SK-N-SH (cell line): ENCODE data around the gene GUCD1. TPM values are rescaled to one million over a fixed set of nuclear protein-coding genes. Genes with fewer than 3 reads are reported as not detected.

ENCODE experiments used
- CTCF ChIA-PET: fragments of 300-600, 350-600 bp; formaldehyde crosslinking; extraction: SDS; loops from one replicate; lab custom pipeline; 2021; lab: Yijun Ruan, JAX
- POLR2A ChIA-PET: fragments of 350-600 bp; sonication (Branson Sonifier 250); formaldehyde crosslinking; extraction: SDS; loops from one replicate; lab custom pipeline; 2020; ENCODE audit warnings: antibody characterized with exemption, inconsistent platforms; lab: Yijun Ruan, JAX
- DNase-seq: peaks from one replicate; pipeline ENCODE4 v3.0.0; 2012
- H2AFZ ChIP-seq: fragments of 200-600 bp; sonication (generic); 2 replicates; pipeline ENCODE4 v1.8.1; 2016; ENCODE audit warnings: antibody characterized with exemption, mild to moderate bottlenecking, low read depth
- H3F3A ChIP-seq: fragments of 200-600 bp; sonication (generic); replicated peaks from 2 replicates; pipeline ENCODE3; 2016; ENCODE audit warnings: antibody characterized with exemption, mild to moderate bottlenecking; ENCODE audit not compliant: insufficient read depth
- H3K27ac ChIP-seq, 2 experiments: fragments of 200-500 bp in 1 of 2; fragments of 200-600 bp in 1 of 2; sonication (Bioruptor generic) in 1 of 2; sonication (generic), shearing (Covaris generic) in 1 of 2; 2 replicates each; pipeline versions ENCODE4 v1.5.1 to v1.6.1; 2014 to 2016; ENCODE audit warnings: low read depth in 2 of 2, inconsistent platforms in 1 of 2, low read length in 1 of 2, mild to moderate bottlenecking in 1 of 2, mixed read lengths in 1 of 2
- H3K27me3 ChIP-seq: fragments of 200-600 bp; sonication (generic), shearing (Covaris generic); 2 replicates; pipeline ENCODE4 v1.6.1; 2016; ENCODE audit warnings: mixed run types; ENCODE audit not compliant: insufficient read depth
- H3K36me3 ChIP-seq, 2 experiments: fragments of 200-500 bp in 1 of 2; fragments of 200-600 bp in 1 of 2; sonication (Bioruptor generic) in 1 of 2; sonication (generic) in 1 of 2; replicated peaks in 1 of 2; 2 replicates each; pipeline versions ENCODE3 to v1.5.1; 2014 to 2016; ENCODE audit warnings: low read length in 1 of 2, mild to moderate bottlenecking in 1 of 2; ENCODE audit not compliant: insufficient read depth in 2 of 2, control insufficient read depth in 1 of 2
- H3K4me1 ChIP-seq, 2 experiments: fragments of 200-500 bp in 1 of 2; fragments of 200-600 bp in 1 of 2; sonication (Bioruptor generic) in 1 of 2; sonication (generic), shearing (Covaris generic) in 1 of 2; 2 replicates each; pipeline versions ENCODE4 v1.5.1 to v1.6.1; 2014 to 2016; ENCODE audit warnings: low read depth in 1 of 2, low read length in 1 of 2, mixed run types in 1 of 2; ENCODE audit not compliant: insufficient read depth in 2 of 2, control insufficient read depth in 1 of 2
- H3K4me2 ChIP-seq: fragments of 200-600 bp; sonication (generic), shearing (Covaris generic); 2 replicates; pipeline ENCODE4 v1.6.1; 2017; ENCODE audit warnings: mixed run types
- H3K4me3 ChIP-seq, 2 experiments: fragments of 200-500 bp in 1 of 2; fragments of 200-600 bp in 1 of 2; sonication (Bioruptor generic) in 1 of 2; sonication (generic), shearing (Covaris generic) in 1 of 2; 2 replicates each; pipeline versions ENCODE4 v1.5.1 to v1.8.1; 2014 to 2016; ENCODE audit warnings: low read depth in 2 of 2, inconsistent platforms in 1 of 2, low read length in 1 of 2, mild to moderate bottlenecking in 1 of 2, mixed read lengths in 1 of 2, moderate library complexity in 1 of 2
- H3K79me2 ChIP-seq: fragments of 200-600 bp; sonication (generic); 2 replicates; pipeline ENCODE4 v1.8.1; 2017; ENCODE audit warnings: mild to moderate bottlenecking; ENCODE audit not compliant: insufficient read depth
- H3K9ac ChIP-seq: fragments of 200-600 bp; sonication (generic); 2 replicates; pipeline ENCODE4 v1.6.1; 2017; ENCODE audit warnings: mixed run types
- H3K9me2 ChIP-seq: fragments of 200-600 bp; sonication (generic); 2 replicates; pipeline ENCODE4 v1.6.1; 2017; ENCODE audit warnings: mixed run types
- H3K9me3 ChIP-seq: fragments of 200-600 bp; sonication (generic); 2 replicates; pipeline ENCODE4 v1.6.1; 2017; ENCODE audit warnings: mixed run types, mild to moderate bottlenecking, moderate library complexity
- H4K20me1 ChIP-seq: fragments of 200-600 bp; sonication (generic); 2 replicates; pipeline ENCODE4 v1.6.1; 2017; ENCODE audit warnings: mild to moderate bottlenecking, mixed run types; ENCODE audit not compliant: insufficient read depth
- FOXM1 ChIP-seq: IDR thresholded peaks from 2 replicates; pipeline ENCODE4 v1.4.0; 2012; ENCODE audit warnings: low read depth, mild to moderate bottlenecking
- JUND ChIP-seq: IDR thresholded peaks from 2 replicates; pipeline ENCODE4 v1.4.0; 2012
- RAD21 ChIP-seq: IDR thresholded peaks from 2 replicates; pipeline ENCODE4 v1.6.1; 2012; ENCODE audit warnings: mild to moderate bottlenecking, low read length
- RXRA ChIP-seq: IDR thresholded peaks from 2 replicates; pipeline ENCODE4 v1.4.0; 2012; ENCODE audit warnings: low read depth, mild to moderate bottlenecking, borderline replicate concordance
- SIN3A ChIP-seq: IDR thresholded peaks from 2 replicates; pipeline ENCODE4 v1.6.1; 2012; ENCODE audit warnings: low read depth, mild to moderate bottlenecking, low read length, moderate library complexity, borderline replicate concordance
- WGBS: methylation state at CpG from one replicate; pipeline ENCODE4 v1.1.6; 2017; ENCODE audit warnings: low lambda C conversion rate; 5-methylcytosine and 5-hydroxymethylcytosine counted together
- polyA plus RNA-seq, 3 experiments: library from polyadenylated mRNA; depleted of rRNA; stranded (reverse); fragments of >200 nt; gene quantifications; 2 replicates each; pipeline ENCODE4 v1.2.3, GENCODE V29; 2012
- TF ChIP-seq, protein P1 (sequence below): fragments of 200-600 bp; sonication (generic); IDR thresholded peaks from 2 replicates; pipeline ENCODE4 v1.6.1; 2017; ENCODE audit warnings: antibody characterized with exemption, mild to moderate bottlenecking, moderate library complexity
- TF ChIP-seq, protein P2 (sequence below): IDR thresholded peaks from 2 replicates; pipeline ENCODE4 v1.4.0; 2012; ENCODE audit warnings: low read depth, borderline replicate concordance

GUCD1 gene
- polyA plus RNA-seq, 1 of the 3 experiments (the other 2 are of a cell fraction): 71.0 TPM

DNA sequence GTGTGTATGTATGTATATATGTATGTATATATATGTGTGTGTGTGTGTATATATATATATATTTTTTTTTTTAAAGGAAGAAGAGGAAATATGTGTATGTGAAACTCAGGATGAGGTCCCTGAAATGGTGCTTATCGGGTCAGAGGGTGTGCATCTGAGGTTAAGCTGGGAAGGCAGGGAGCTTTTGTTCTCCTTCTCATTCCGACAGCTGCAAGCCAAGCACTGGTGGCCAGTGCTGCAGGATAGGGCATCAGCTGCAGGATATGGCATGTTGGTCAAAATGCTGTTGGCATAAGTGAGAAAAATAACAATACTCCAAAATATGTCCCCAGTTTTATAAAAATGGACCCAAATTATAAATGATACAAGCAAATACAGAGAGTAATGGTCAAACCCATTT lies 8.3 kb upstream of the GUCD1 start:
- Histone ChIP-seq H4K20me1 (peaks cover 78% of the 10 kb centered on the region), H3K9me2 (no peaks in the 10 kb centered on the region), H3K9me3 (no peaks in the 10 kb centered on the region), H3K27me3 (no peaks in the 10 kb centered on the region), H3F3A (no peaks in the 10 kb centered on the region), H2AFZ (no peak overlapping the region), H3K4me2 (no peak overlapping the region), H3K4me3 (no peak overlapping the region), H3K9ac (no peak overlapping the region), H3K27ac (no peak overlapping the region), H3K36me3 (peaks cover 28 to 36% of the 10 kb centered on the region in 2 experiments), H3K79me2 (peaks cover 99% of the 10 kb centered on the region), H3K4me1 (peaks cover 0 to 12% of the 10 kb centered on the region in 2 experiments; a peak in 1 of 4 replicates)
- 82% methylated on average over 2 of the region's 2 CpGs for WGBS
- POLR2A ChIA-PET: no interaction called here
- TF ChIP-seq, protein P1, sequence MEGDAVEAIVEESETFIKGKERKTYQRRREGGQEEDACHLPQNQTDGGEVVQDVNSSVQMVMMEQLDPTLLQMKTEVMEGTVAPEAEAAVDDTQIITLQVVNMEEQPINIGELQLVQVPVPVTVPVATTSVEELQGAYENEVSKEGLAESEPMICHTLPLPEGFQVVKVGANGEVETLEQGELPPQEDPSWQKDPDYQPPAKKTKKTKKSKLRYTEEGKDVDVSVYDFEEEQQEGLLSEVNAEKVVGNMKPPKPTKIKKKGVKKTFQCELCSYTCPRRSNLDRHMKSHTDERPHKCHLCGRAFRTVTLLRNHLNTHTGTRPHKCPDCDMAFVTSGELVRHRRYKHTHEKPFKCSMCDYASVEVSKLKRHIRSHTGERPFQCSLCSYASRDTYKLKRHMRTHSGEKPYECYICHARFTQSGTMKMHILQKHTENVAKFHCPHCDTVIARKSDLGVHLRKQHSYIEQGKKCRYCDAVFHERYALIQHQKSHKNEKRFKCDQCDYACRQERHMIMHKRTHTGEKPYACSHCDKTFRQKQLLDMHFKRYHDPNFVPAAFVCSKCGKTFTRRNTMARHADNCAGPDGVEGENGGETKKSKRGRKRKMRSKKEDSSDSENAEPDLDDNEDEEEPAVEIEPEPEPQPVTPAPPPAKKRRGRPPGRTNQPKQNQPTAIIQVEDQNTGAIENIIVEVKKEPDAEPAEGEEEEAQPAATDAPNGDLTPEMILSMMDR: no peak
- CTCF ChIA-PET: no interaction called here
- DNase-seq: no peak

DNA sequence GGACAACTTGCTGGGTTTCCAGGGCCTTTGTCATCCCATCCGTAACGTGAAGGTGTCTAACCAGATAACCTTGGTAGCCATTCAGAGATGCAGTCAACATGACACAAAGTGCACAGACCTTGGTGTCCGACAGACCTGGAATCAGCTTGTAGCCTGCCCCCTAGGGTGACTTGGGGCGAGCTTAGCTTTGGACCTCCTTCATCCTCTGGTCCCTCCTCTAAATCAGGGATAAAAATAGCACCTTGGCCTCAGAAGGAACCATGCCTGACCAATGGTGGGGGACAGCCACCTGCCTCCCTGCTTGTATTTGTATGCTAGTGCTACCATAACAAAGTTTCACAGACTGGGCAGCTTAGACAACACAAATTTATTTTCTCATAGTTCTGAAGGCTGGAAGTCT lies 4.5 kb upstream of the GUCD1 start:
- peaks cover 89% of the 10 kb centered on the region for H3K79me2 ChIP-seq
- no peaks in the 10 kb centered on the region for H3F3A ChIP-seq
- ChIA-PET CTCF (no interaction called here), POLR2A (interaction anchor here (1.2 kb wide), 1 partner anchor 10 kb away, joined by 3 read pairs; no protein-coding TSS in a partner anchor)
- peaks cover 30 to 31% of the 10 kb centered on the region in 2 experiments for H3K36me3 ChIP-seq
- no peak overlapping the region for H2AFZ ChIP-seq
- WGBS: 90% methylated on average over 2 of the region's 4 CpGs
- TF ChIP-seq RAD21: no peak
- TF ChIP-seq, protein P2, sequence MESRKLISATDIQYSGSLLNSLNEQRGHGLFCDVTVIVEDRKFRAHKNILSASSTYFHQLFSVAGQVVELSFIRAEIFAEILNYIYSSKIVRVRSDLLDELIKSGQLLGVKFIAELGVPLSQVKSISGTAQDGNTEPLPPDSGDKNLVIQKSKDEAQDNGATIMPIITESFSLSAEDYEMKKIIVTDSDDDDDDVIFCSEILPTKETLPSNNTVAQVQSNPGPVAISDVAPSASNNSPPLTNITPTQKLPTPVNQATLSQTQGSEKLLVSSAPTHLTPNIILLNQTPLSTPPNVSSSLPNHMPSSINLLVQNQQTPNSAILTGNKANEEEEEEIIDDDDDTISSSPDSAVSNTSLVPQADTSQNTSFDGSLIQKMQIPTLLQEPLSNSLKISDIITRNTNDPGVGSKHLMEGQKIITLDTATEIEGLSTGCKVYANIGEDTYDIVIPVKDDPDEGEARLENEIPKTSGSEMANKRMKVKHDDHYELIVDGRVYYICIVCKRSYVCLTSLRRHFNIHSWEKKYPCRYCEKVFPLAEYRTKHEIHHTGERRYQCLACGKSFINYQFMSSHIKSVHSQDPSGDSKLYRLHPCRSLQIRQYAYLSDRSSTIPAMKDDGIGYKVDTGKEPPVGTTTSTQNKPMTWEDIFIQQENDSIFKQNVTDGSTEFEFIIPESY: no peak
- TF ChIP-seq SIN3A: no peak
- no peak for TF ChIP-seq FOXM1
- no peak for TF ChIP-seq RXRA
- TF ChIP-seq JUND: no peak
- TF ChIP-seq, all 33 proteins: peak for 0
- Histone ChIP-seq H3K9ac (no peak overlapping the region), H3K27ac (no peak overlapping the region), H3K4me1 (peaks cover 6 to 17% of the 10 kb centered on the region in 2 experiments; a peak in 3 of 4 replicates), H3K27me3 (no peaks in the 10 kb centered on the region), H3K4me2 (no peak overlapping the region), H3K9me3 (no peaks in the 10 kb centered on the region), H3K9me2 (no peaks in the 10 kb centered on the region), H4K20me1 (peaks cover 42% of the 10 kb centered on the region), H3K4me3 (no peak overlapping the region)
- no peak for DNase-seq
